K562 (cell line): ENCODE results near the gene TBL1X. TPM values are rescaled to one million over a fixed set of nuclear protein-coding genes. Genes with fewer than 3 reads are reported as not detected.

Source experiments
- ATAC-seq: fragments of 200-7000 bp; cut with Tn5 transposase; 3 replicates; pipeline ENCODE4 v1.9.1; 2020; ENCODE audit warnings: moderate library complexity
- BruUV-seq: library from RNA; stranded (reverse); fragments of 400-500 nt; replicated peaks from 2 replicates; lab custom pipeline; 2021; lab: Mats Ljungman, UMichigan
- CTCF ChIA-PET: fragments of 300-600 bp; formaldehyde crosslinking; extraction: SDS; loops from one replicate; lab custom pipeline; 2021; ENCODE audit warnings: low intra/inter-chr PET ratio; lab: Yijun Ruan, JAX
- POLR2A ChIA-PET: fragments of 300-600, 350-650 bp; sonication (Branson Sonifier 250); formaldehyde crosslinking; extraction: SDS; loops from one replicate; lab custom pipeline; 2021; ENCODE audit warnings: antibody characterized with exemption, inconsistent platforms; lab: Yijun Ruan, JAX
- DNase-seq, 4 experiments: peaks; one replicate each; pipeline versions ENCODE4 v3.0.0 to v3.0.0-alpha.2; 2011 to 2018; ENCODE audit warnings: low spot score in 3 of 4, mixed read lengths in 3 of 4; ENCODE audit errors: extremely low read depth in 1 of 4
- FAIRE-seq: peaks from 2 replicates; lab custom pipeline; 2011; peaks lifted over from hg19 to GRCh38; lab: Jason Lieb, UNC
- H2AFZ ChIP-seq: 2 replicates; pipeline ENCODE4 v1.6.0; 2011; ENCODE audit warnings: low read depth, low read length, control low read depth, inconsistent platforms
- H3K27ac ChIP-seq: fragments of 200-600 bp; 3 replicates; pipeline ENCODE4 v1.8.0; 2011; ENCODE audit warnings: low read depth, mild to moderate bottlenecking, control low read depth, inconsistent platforms, low read length, moderate library complexity, mixed read lengths; ENCODE audit errors: extremely low read depth
- H3K27me3 ChIP-seq, 2 experiments: fragments of 300-600 bp in 1 of 2; 2 replicates in 1 of 2; 3 replicates in 1 of 2; pipeline versions ENCODE4 v1.6.0 to v1.8.0; 2011; ENCODE audit warnings: inconsistent platforms in 2 of 2, low read length in 2 of 2, mild to moderate bottlenecking in 1 of 2, mixed read lengths in 1 of 2, moderate library complexity in 1 of 2; ENCODE audit not compliant: control insufficient read depth in 2 of 2, insufficient read depth in 2 of 2
- H3K36me3 ChIP-seq: fragments of 300-600 bp; 3 replicates; pipeline ENCODE4 v1.8.0; 2011; ENCODE audit warnings: mild to moderate bottlenecking, low read length, inconsistent platforms; ENCODE audit not compliant: control insufficient read depth, insufficient read depth
- H3K4me1 ChIP-seq, 2 experiments: fragments of 200-600 bp in 1 of 2; replicated peaks in 1 of 2; 2 replicates in 1 of 2; 3 replicates in 1 of 2; pipeline versions ENCODE4 v1.5.1 to v1.8.0; 2011; ENCODE audit warnings: inconsistent platforms in 2 of 2, low read length in 2 of 2, mild to moderate bottlenecking in 1 of 2, mixed read lengths in 1 of 2, moderate library complexity in 1 of 2; ENCODE audit not compliant: control insufficient read depth in 2 of 2, insufficient read depth in 2 of 2
- H3K4me2 ChIP-seq: 2 replicates; pipeline ENCODE4 v1.6.1; 2011; ENCODE audit warnings: low read length, control low read depth, inconsistent platforms, mixed read lengths; ENCODE audit not compliant: insufficient read depth
- H3K4me3 ChIP-seq: fragments of 200-600 bp; sonication (generic), shearing (Covaris generic); 2 replicates; pipeline ENCODE4 v1.5.1; 2016; ENCODE audit warnings: control low read depth, inconsistent platforms
- H3K79me2 ChIP-seq: fragments of 200-600 bp; 3 replicates; pipeline ENCODE4 v1.8.0; 2011; ENCODE audit warnings: low read length, inconsistent platforms; ENCODE audit not compliant: control insufficient read depth, insufficient read depth
- H3K9ac ChIP-seq, 2 experiments: 2 replicates each; pipeline versions ENCODE4 v1.6.0 to v1.6.1; 2011; ENCODE audit warnings: low read depth in 2 of 2, low read length in 2 of 2, control low read depth in 1 of 2, inconsistent platforms in 1 of 2, mild to moderate bottlenecking in 1 of 2, mixed read lengths in 1 of 2; ENCODE audit not compliant: insufficient read depth in 1 of 2
- H3K9me1 ChIP-seq: one replicate; pipeline ENCODE4 v1.6.0; 2011; ENCODE audit warnings: inconsistent platforms, mild to moderate bottlenecking, low read length, moderate library complexity; ENCODE audit not compliant: control insufficient read depth, insufficient read depth
- H3K9me3 ChIP-seq: replicated peaks from 2 replicates; pipeline ENCODE4 v1.5.1; 2011; ENCODE audit warnings: low read depth, low read length, inconsistent platforms; ENCODE audit not compliant: control insufficient read depth, insufficient read depth
- H4K20me1 ChIP-seq: replicated peaks from 2 replicates; pipeline ENCODE4 v1.6.1; 2011; ENCODE audit warnings: low read length, inconsistent platforms, mixed read lengths; ENCODE audit not compliant: control insufficient read depth, insufficient read depth
- ATF7 ChIP-seq: fragments of 450-650 bp; IDR thresholded peaks from 2 replicates; pipeline ENCODE4 v1.7.1; 2014; ENCODE audit warnings: mild to moderate bottlenecking, moderate library complexity
- CCNT2 ChIP-seq: IDR thresholded peaks from 2 replicates; pipeline ENCODE4 v1.6.1; 2011; ENCODE audit warnings: borderline replicate concordance, low read depth, mild to moderate bottlenecking, moderate library complexity, mixed read lengths, low read length; ENCODE audit not compliant: insufficient read length; ENCODE audit errors: extremely low read depth
- DDX20 ChIP-seq: fragments of 450-650 bp; IDR thresholded peaks from 2 replicates; pipeline ENCODE4 v1.6.1; 2016; ENCODE audit warnings: missing genetic modification characterization, low read depth, mild to moderate bottlenecking, missing compliant biosample characterization, moderate library complexity
- ELF2 ChIP-seq: fragments of 250-450 bp; sonication (Bioruptor Pico); IDR thresholded peaks from 2 replicates; pipeline ENCODE4 v1.5.0; 2021; ENCODE audit warnings: mild to moderate bottlenecking
- FIP1L1 ChIP-seq: fragments of 200-400 bp; formaldehyde crosslinking; IDR thresholded peaks from 2 replicates; pipeline ENCODE4 v1.6.1; 2018; ENCODE audit warnings: mild to moderate bottlenecking, low read depth, low read length; ENCODE audit not compliant: poor library complexity, severe bottlenecking
- FUS ChIP-seq: fragments of 200-400 bp; formaldehyde crosslinking; optimal IDR thresholded peaks from 2 replicates; pipeline ENCODE3; 2017; ENCODE audit warnings: low read depth, low read length
- MAZ ChIP-seq, 2 experiments: fragments of 450-650 bp in 1 of 2; sonication (generic) in 1 of 2; formaldehyde crosslinking; IDR thresholded peaks in 1 of 2; conservative IDR thresholded peaks in 1 of 2; 2 replicates each; pipeline versions ENCODE4 v1.4.0 to v1.5.0; 2020; ENCODE audit warnings: mild to moderate bottlenecking in 1 of 2, missing genetic modification reagents in 1 of 2
- NFIC ChIP-seq: fragments of 450-650 bp; IDR thresholded peaks from 2 replicates; pipeline ENCODE4 v1.6.1; 2017; ENCODE audit warnings: mild to moderate bottlenecking, inconsistent platforms
- TCF7L2 ChIP-seq: fragments of 150-350 bp; IDR thresholded peaks from 2 replicates; pipeline ENCODE4 v1.6.1; 2016; ENCODE audit warnings: low read depth, mild to moderate bottlenecking, low read length, moderate library complexity
- U2AF1 ChIP-seq: fragments of 200-400 bp; formaldehyde crosslinking; optimal IDR thresholded peaks from 2 replicates; pipeline ENCODE3; 2017; ENCODE audit warnings: mild to moderate bottlenecking, low read depth, low read length, moderate library complexity
- UBTF ChIP-seq, 2 experiments: IDR thresholded peaks; 2 replicates each; pipeline ENCODE4 v1.6.1; 2012; ENCODE audit warnings: improper control_type of control experiment in 2 of 2, low read depth in 2 of 2, low read length in 2 of 2, borderline replicate concordance in 1 of 2
- ZNF785 ChIP-seq: fragments of 250-450 bp; sonication (Bioruptor Pico); IDR thresholded peaks from 2 replicates; pipeline ENCODE4 v1.4.0; 2020; ENCODE audit warnings: mild to moderate bottlenecking
- WGBS: fragments of 100-300 bp; shearing (Covaris generic); methylation state at CpG from one replicate; pipeline ENCODE4 v1.1.6; 2016; ENCODE audit warnings: low coverage, mixed read lengths; ENCODE audit not compliant: insufficient coverage; ENCODE audit errors: missing lambda C conversion rate; 5-methylcytosine and 5-hydroxymethylcytosine counted together
- in situ Hi-C: fragments of 300-500 bp; cut with MboI; formaldehyde crosslinking; loops from 4 replicates; pipeline ENCODE4 v1.15.0; 2018; ENCODE audit warnings: inconsistent platforms, mixed read lengths
- intact Hi-C: fragments of 100-400 bp; cut with micrococcal nuclease; formaldehyde crosslinking; loops from 2 replicates; pipeline ENCODE4 v1.14.2; 2022
- polyA plus RNA-seq, 8 experiments: library from polyadenylated mRNA; depleted of rRNA in 4 of 8; stranded (reverse) in 5 of 8; unstranded in 3 of 8; fragments of >200 nt; fragmentation: Nextera tagmentation in 2 of 8; fragmentation: Illumina TruSeq in 1 of 8; extraction: Ambion mirVana in 2 of 8; extraction: Trizol in 1 of 8; gene quantifications; 2 replicates each; pipeline versions ENCODE4 v1.2.1 to v1.2.3, GENCODE V29; 2011 to 2014; ENCODE audit warnings: inconsistent platforms in 1 of 8, missing spikeins in 1 of 8
- total RNA-seq, 7 experiments: library from RNA; depleted of rRNA in 6 of 7; stranded (reverse); fragments of >200 nt in 6 of 7; fragmentation: Illumina TruSeq in 2 of 7; extraction: Trizol in 2 of 7; gene quantifications; 2 replicates each; pipeline versions ENCODE4 v1.2.1 to v1.2.3, GENCODE V29; 2011 to 2021; ENCODE audit warnings: low replicate concordance in 1 of 7
- TF ChIP-seq, protein P1 (sequence below): fragments of 150-350 bp; conservative IDR thresholded peaks from 2 replicates; pipeline ENCODE4 v1.6.1; 2014; ENCODE audit warnings: low read length
- TF ChIP-seq, protein P2 (sequence below): sonication (generic); formaldehyde crosslinking; IDR thresholded peaks from 2 replicates; pipeline ENCODE4 v1.8.1; 2023; ENCODE audit warnings: mild to moderate bottlenecking, missing genetic modification reagents
- TF ChIP-seq, protein P3 (sequence below): sonication (generic); formaldehyde crosslinking; IDR thresholded peaks from 2 replicates; pipeline ENCODE4 v1.8.1; 2023; ENCODE audit warnings: mild to moderate bottlenecking, missing genetic modification reagents, moderate library complexity

The TBL1X gene
- total and polyA plus RNA-seq, 9 of the 15 experiments (the other 6 are each of a cell fraction or from before 2014, with no cell fraction given) = 6.0 to 49.6 (median 19.7) TPM

DNA sequence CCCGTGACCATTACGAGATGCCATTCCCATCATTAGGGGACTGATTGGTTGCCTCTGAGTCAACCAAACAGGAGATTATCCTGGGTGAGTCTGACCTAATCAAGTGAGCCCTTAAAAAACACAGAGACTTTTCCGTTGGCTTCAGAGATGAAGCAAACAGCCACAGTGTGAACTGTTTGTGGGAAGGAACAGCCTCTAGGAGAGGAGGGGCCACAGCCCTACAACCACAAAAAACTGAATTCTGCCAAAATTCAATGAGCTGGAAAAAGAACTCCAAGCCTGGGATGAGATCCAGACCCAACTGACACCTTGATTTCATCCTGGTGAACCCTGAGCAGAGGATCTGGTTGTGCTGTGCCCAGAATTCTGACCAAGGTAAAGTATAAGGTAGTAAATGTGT lies 31.3 kb upstream of the TBL1X start:
- Histone ChIP-seq H4K20me1 (no peaks in the 10 kb centered on the region), H3K27ac (no peak overlapping the region), H2AFZ (no peak overlapping the region), H3K4me1 (no peaks in the 10 kb centered on the region; a peak in 1 of 5 replicates), H3K4me2 (no peak overlapping the region), H3K9me3 (no peaks in the 10 kb centered on the region), H3K9ac (no peak overlapping the region), H3K9me1 (no peaks in the 10 kb centered on the region), H3K27me3 (no peaks in the 10 kb centered on the region), H3K4me3 (no peak overlapping the region), H3K79me2 (no peaks in the 10 kb centered on the region), H3K36me3 (no peaks in the 10 kb centered on the region)
- FAIRE-seq (no peak), DNase-seq (no peak), ATAC-seq (no peak)
- in situ Hi-C loops (no loop called here), intact Hi-C loops (no loop called here)
- CTCF ChIA-PET = no interaction called here
- BruUV-seq = no TSS peak
- TF ChIP-seq NFIC (no peak), ZNF785 (CRISPR knock-in tag) (no peak), DDX20 (no peak), FUS (no peak), UBTF (IDR thresholded peaks at IDR 0.05; ENCODE audit: borderline replicate concordance in 1 of 2, low read depth in 2 of 2, low read length in 2 of 2) (no peak), ATF7 (no peak), CCNT2 (no peak), ELF2 (CRISPR knock-in tag) (no peak), MAZ (CRISPR knock-in tag; conservative IDR thresholded peaks at IDR 0.05 in 1 of 2, IDR thresholded peaks at IDR 0.05 in 1 of 2) (no peak), FIP1L1 (no peak), U2AF1 (no peak), TCF7L2 (no peak)
- TF ChIP-seq, protein P1, sequence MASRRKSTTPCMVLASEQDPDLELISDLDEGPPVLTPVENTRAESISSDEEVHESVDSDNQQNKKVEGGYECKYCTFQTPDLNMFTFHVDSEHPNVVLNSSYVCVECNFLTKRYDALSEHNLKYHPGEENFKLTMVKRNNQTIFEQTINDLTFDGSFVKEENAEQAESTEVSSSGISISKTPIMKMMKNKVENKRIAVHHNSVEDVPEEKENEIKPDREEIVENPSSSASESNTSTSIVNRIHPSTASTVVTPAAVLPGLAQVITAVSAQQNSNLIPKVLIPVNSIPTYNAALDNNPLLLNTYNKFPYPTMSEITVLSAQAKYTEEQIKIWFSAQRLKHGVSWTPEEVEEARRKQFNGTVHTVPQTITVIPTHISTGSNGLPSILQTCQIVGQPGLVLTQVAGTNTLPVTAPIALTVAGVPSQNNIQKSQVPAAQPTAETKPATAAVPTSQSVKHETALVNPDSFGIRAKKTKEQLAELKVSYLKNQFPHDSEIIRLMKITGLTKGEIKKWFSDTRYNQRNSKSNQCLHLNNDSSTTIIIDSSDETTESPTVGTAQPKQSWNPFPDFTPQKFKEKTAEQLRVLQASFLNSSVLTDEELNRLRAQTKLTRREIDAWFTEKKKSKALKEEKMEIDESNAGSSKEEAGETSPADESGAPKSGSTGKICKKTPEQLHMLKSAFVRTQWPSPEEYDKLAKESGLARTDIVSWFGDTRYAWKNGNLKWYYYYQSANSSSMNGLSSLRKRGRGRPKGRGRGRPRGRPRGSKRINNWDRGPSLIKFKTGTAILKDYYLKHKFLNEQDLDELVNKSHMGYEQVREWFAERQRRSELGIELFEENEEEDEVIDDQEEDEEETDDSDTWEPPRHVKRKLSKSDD = no peak
- TF ChIP-seq, protein P2, sequence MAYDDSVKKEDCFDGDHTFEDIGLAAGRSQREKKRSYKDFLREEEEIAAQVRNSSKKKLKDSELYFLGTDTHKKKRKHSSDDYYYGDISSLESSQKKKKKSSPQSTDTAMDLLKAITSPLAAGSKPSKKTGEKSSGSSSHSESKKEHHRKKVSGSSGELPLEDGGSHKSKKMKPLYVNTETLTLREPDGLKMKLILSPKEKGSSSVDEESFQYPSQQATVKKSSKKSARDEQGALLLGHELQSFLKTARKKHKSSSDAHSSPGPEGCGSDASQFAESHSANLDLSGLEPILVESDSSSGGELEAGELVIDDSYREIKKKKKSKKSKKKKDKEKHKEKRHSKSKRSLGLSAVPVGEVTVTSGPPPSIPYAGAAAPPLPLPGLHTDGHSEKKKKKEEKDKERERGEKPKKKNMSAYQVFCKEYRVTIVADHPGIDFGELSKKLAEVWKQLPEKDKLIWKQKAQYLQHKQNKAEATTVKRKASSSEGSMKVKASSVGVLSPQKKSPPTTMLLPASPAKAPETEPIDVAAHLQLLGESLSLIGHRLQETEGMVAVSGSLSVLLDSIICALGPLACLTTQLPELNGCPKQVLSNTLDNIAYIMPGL = no peak
- TF ChIP-seq, protein P3, sequence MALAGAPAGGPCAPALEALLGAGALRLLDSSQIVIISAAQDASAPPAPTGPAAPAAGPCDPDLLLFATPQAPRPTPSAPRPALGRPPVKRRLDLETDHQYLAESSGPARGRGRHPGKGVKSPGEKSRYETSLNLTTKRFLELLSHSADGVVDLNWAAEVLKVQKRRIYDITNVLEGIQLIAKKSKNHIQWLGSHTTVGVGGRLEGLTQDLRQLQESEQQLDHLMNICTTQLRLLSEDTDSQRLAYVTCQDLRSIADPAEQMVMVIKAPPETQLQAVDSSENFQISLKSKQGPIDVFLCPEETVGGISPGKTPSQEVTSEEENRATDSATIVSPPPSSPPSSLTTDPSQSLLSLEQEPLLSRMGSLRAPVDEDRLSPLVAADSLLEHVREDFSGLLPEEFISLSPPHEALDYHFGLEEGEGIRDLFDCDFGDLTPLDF (CRISPR knock-in tag) = no peak
- POLR2A ChIA-PET = interaction anchor here (0.8 kb wide), 1 partner anchor 11 kb away, joined by 4 read pairs; no protein-coding TSS in a partner anchor
- 70% methylated on average over 2 of the region's 3 CpGs for WGBS
